HG02610 (cell line): ENCODE data around the gene G2E3.
A peak's percentile ranks its signal among the peaks of the same experiment; 100 is the strongest.
"Not testable (repeated sequence)": the region's sequence is repeated elsewhere in the genome, so short reads cannot be mapped to it uniquely, and the experiment has no call there.

Source experiments
- ATAC-seq: cut with Tn5 transposase; IDR thresholded peaks from one replicate; pipeline ENCODE4 v1.9.1; 2021; ENCODE audit warnings: mild to moderate bottlenecking, moderate library complexity; ENCODE audit not compliant: unreplicated experiment

The G2E3 gene

GRCh38 chr14:30600922-30601918, 42.3 kb downstream of the G2E3 start:
- no peak for ATAC-seq

GRCh38 chr14:30603402-30603801, 44.4 kb downstream of the G2E3 start:
- no peak for ATAC-seq

GRCh38 chr14:30604696-30605095, 45.7 kb downstream of the G2E3 start:
- ATAC-seq: not testable (repeated sequence)

GRCh38 chr14:30607156-30607780, 48.3 kb downstream of the G2E3 start:
- ATAC-seq: no peak

GRCh38 chr14:30608533-30609006, 49.6 kb downstream of the G2E3 start:
- ATAC-seq: no peak

- ATAC-seq: no peak
Observed at GRCh38 chr14:30610787-30611343, 51.9 kb downstream of the G2E3 start.

GRCh38 chr14:30614155-30614554, 55.2 kb downstream of the G2E3 start:
- ATAC-seq: no peak

- ATAC-seq: peak; percentile 53
Observed at GRCh38 chr14:30620178-30620577, 61.2 kb downstream of the G2E3 start.

GRCh38 chr14:30621354-30621939, 62.5 kb downstream of the G2E3 start:
- ATAC-seq: peak; percentile 10

GRCh38 chr14:30621940-30622830, 63.2 kb downstream of the G2E3 start, which contains the start of gene SCFD1:
Gene SCFD1 (plus strand): TSS chr14:30622319. CDS start chr14:30622339, 20 bp downstream.
- ATAC-seq: peak; percentile 95

GRCh38 chr14:30623412-30624131, 64.6 kb downstream of the G2E3 start:
- no peak for ATAC-seq

- no peak for ATAC-seq
Observed at GRCh38 chr14:30624132-30624423, 65.1 kb downstream of the G2E3 start.

GRCh38 chr14:30625533-30625932, 66.6 kb downstream of the G2E3 start:
- ATAC-seq: no peak

- not testable (repeated sequence) for ATAC-seq
Observed at GRCh38 chr14:30629432-30629831, 70.5 kb downstream of the G2E3 start.

- no peak for ATAC-seq
Observed at GRCh38 chr14:30630248-30630647, 71.3 kb downstream of the G2E3 start.

- ATAC-seq: no peak
Observed at GRCh38 chr14:30632730-30633129, 73.8 kb downstream of the G2E3 start.

GRCh38 chr14:30638926-30639325, 80.0 kb downstream of the G2E3 start:
- no peak for ATAC-seq

GRCh38 chr14:30641207-30641606, 82.2 kb downstream of the G2E3 start:
- ATAC-seq: no peak

GRCh38 chr14:30644462-30644861, 85.5 kb downstream of the G2E3 start:
- not testable (repeated sequence) for ATAC-seq

GRCh38 chr14:30645600-30645999, 86.6 kb downstream of the G2E3 start:
- no peak for ATAC-seq
